Heart left ventricle (tissue), 16 donors: ENCODE results near the gene KLHL29. TPM values are rescaled to one million over a fixed set of nuclear protein-coding genes. Genes with fewer than 3 reads are reported as not detected.

Source experiments
- ATAC-seq, 4 donors: fragments of 200-7000 bp; cut with Tn5 transposase; one replicate each; pipeline ENCODE4 v1.9.1; 2020 to 2022; ENCODE audit warnings: moderate library complexity in 4 of 4, mild to moderate bottlenecking in 3 of 4, moderate number of reproducible peaks in 1 of 4
- DNase-seq, 5 donors: peaks; one replicate each; pipeline ENCODE4 v3.0.0-alpha.2; 2020
- H3K27ac ChIP-seq, 12 donors: fragments of 200-600 bp; sonication (generic) in 4 of 12; one replicate each; pipeline versions ENCODE4 v1.5.0 to v1.8.0; 2016 to 2022; ENCODE audit warnings: mild to moderate bottlenecking in 2 of 12
- H3K27me3 ChIP-seq, 9 donors: fragments of 200-600 bp; sonication (generic) in 2 of 9; one replicate each; pipeline versions ENCODE4 v1.5.1 to v1.8.0; 2016 to 2022; ENCODE audit warnings: mild to moderate bottlenecking in 3 of 9
- H3K36me3 ChIP-seq, 9 donors: fragments of 200-600 bp; sonication (generic) in 2 of 9; one replicate each; pipeline versions ENCODE4 v1.5.0 to v1.8.0; 2018 to 2022; ENCODE audit warnings: mild to moderate bottlenecking in 2 of 9
- H3K4me1 ChIP-seq, 12 donors: fragments of 200-600 bp; sonication (generic) in 4 of 12; one replicate each; pipeline versions ENCODE4 v1.5.0 to v1.8.0; 2016 to 2022; ENCODE audit warnings: mild to moderate bottlenecking in 3 of 12
- H3K4me3 ChIP-seq, 12 donors: fragments of 200-600 bp; sonication (generic) in 4 of 12; one replicate each; pipeline versions ENCODE4 v1.5.0 to v1.8.0; 2017 to 2022; ENCODE audit warnings: mild to moderate bottlenecking in 9 of 12, moderate library complexity in 4 of 12
- H3K9me3 ChIP-seq, 12 donors: fragments of 200-600 bp; sonication (generic) in 4 of 12; one replicate each; pipeline versions ENCODE4 v1.5.0 to v1.8.0; 2016 to 2022; ENCODE audit warnings: mild to moderate bottlenecking in 1 of 12
- CTCF ChIP-seq, 12 donors: fragments of 200-600 bp; sonication (generic) in 4 of 12; IDR thresholded peaks; one replicate each; pipeline versions ENCODE4 v1.5.0 to v1.8.0; 2018 to 2022; ENCODE audit warnings: antibody characterized with exemption in 12 of 12, mild to moderate bottlenecking in 5 of 12
- POLR2A ChIP-seq, 2 donors: fragments of 450-650 bp; IDR thresholded peaks; one replicate each; pipeline ENCODE4 v1.6.1; 2017; ENCODE audit warnings: antibody characterized with exemption in 2 of 2, mild to moderate bottlenecking in 2 of 2, moderate library complexity in 2 of 2
- WGBS, 4 donors: extraction: QIAGEN DNeasy Blood & Tissue Kit in 2 of 4; methylation state at CpG; one replicate each; pipeline versions ENCODE4 v1.1.5 to v1.1.7; 2013 to 2018; 5-methylcytosine and 5-hydroxymethylcytosine counted together
- intact Hi-C, 10 donors: fragments of 100-400 bp; cut with DNase I; formaldehyde crosslinking; loops; one replicate each; pipeline versions ENCODE4 v1.11.1 to v1.14.2; 2022
- polyA plus RNA-seq, 2 donors: library from polyadenylated mRNA; stranded (reverse); fragments of 200-250 nt; gene quantifications; one replicate each; pipeline ENCODE4 v1.2.3, GENCODE V29; 2013
- total RNA-seq, 9 donors: library from RNA; depleted of rRNA in 2 of 9; stranded (reverse); fragments of >200 nt in 2 of 9; fragmentation: NEBNext Ultra II Directional in 3 of 9; extraction: Animal tissue kit (Norgen Biotek cat#: 25700) in 3 of 9; gene quantifications; one replicate each; pipeline versions ENCODE4 v1.1.0 to v1.2.4, GENCODE V29; 2016 to 2023
- donor health status: ischemic (EF 13 %, LVEDD 7.1; RV severe dilation, severe dysfunction).
- donor health status: healthy with polysubstance abuse.
- donor health status: DM: no; HTN: yes; CAD: no.
- donor health status: DM: no; HTN: no; CAD: no.
- donor health status: ischemic (EF 25% LVEDD 6.9; RV normal size, moderate dysfunction).
- donor health status: ischemic (EF 25% LVEDD 5.7; RV mildly dilated, moderate dysfunction).
- donor health status: healthy.
- donor health status: DM: yes; HTN: yes; CAD: no.
- donor health status: ischemic (EF 35%, LVEDD 5.7; RV mildly dilated, moderate dysfunction).
- donor health status: nonischemic (EF 11% LVEDD 7.7; RV severe dilation, severe dysfunction).
- donor health status: DM: yes; HTN: yes; CAD: no.
- donor health status: PGD.
- donor health status: ischemic (EF 29% LVEDD 5.4; RV normal size, mild dysfunction).
- donor health status: nonischemic (EF 23%, LVEDD 6.1; RV moderate dilation, normal function).

Gene KLHL29
- total and polyA plus RNA-seq, 11 donors, result 0.74 to 2.7 (median 1.1) TPM

GRCh38 chr2:23454501-23455120, 69.6 kb downstream of the KLHL29 start:
- DNase-seq (no peak), ATAC-seq (no peak)
- H3K36me3 ChIP-seq, result no peaks in the 10 kb centered on the region
- TF ChIP-seq POLR2A (IDR thresholded peaks at IDR 0.05) (no peak), CTCF (IDR thresholded peaks at IDR 0.05) (no peak)
- no peak overlapping the region for H3K4me3 ChIP-seq
- H3K27ac ChIP-seq, result peak overlapping the region in 1 of 12 donors; percentile 58
- 45 to 56% (median 48%) methylated on average over 11 of the region's 11 CpGs for WGBS, 4 donors
- H3K9me3 ChIP-seq, result no peaks in the 10 kb centered on the region
- intact Hi-C loops, result no loop called here
- H3K27me3 ChIP-seq, result no peaks in the 10 kb centered on the region
- H3K4me1 ChIP-seq, result peaks cover 0 to 29% (median 0%) of the 10 kb centered on the region in 12 donors

GRCh38 chr2:23456396-23456795, 71.4 kb downstream of the KLHL29 start:
- no peak for DNase-seq
- no peak for ATAC-seq
- no peaks in the 10 kb centered on the region for H3K27me3 ChIP-seq
- TF ChIP-seq POLR2A (IDR thresholded peaks at IDR 0.05) (no peak), CTCF (IDR thresholded peaks at IDR 0.05) (no peak)
- intact Hi-C loops, result no loop called here
- WGBS, 4 donors, result 96 to 97% (median 96%) methylated on average over 17 of the region's 17 CpGs
- H3K27ac ChIP-seq, result no peak overlapping the region
- H3K9me3 ChIP-seq, result no peaks in the 10 kb centered on the region
- peaks cover 0 to 22% (median 0%) of the 10 kb centered on the region in 12 donors for H3K4me1 ChIP-seq
- H3K36me3 ChIP-seq, result no peaks in the 10 kb centered on the region
- no peak overlapping the region for H3K4me3 ChIP-seq

- intact Hi-C loops, result no loop called here
- H3K27me3 ChIP-seq, result peaks cover 0 to 4% (median 0%) of the 10 kb centered on the region in 9 donors
- no peak for TF ChIP-seq CTCF (IDR thresholded peaks at IDR 0.05)
- TF ChIP-seq POLR2A (IDR thresholded peaks at IDR 0.05), result no peak
- H3K9me3 ChIP-seq, result no peaks in the 10 kb centered on the region
- ATAC-seq (no peak), DNase-seq (no peak)
- H3K27ac ChIP-seq, result no peak overlapping the region
- H3K4me3 ChIP-seq, result no peak overlapping the region
- H3K4me1 ChIP-seq, result peaks cover 0 to 22% (median 0%) of the 10 kb centered on the region in 12 donors
- WGBS, 4 donors, result 90 to 94% (median 93%) methylated on average over 20 of the region's 20 CpGs
- no peaks in the 10 kb centered on the region for H3K36me3 ChIP-seq
Observed at GRCh38 chr2:23456881-23457760, 72.1 kb downstream of the KLHL29 start.

GRCh38 chr2:23457990-23458682, 73.2 kb downstream of the KLHL29 start:
- DNase-seq (no peak), ATAC-seq (no peak)
- Histone ChIP-seq H3K36me3 (no peaks in the 10 kb centered on the region), H3K27me3 (peaks cover 0 to 6% (median 0%) of the 10 kb centered on the region in 9 donors), H3K4me3 (no peak overlapping the region), H3K27ac (no peak overlapping the region), H3K4me1 (peaks cover 0 to 20% (median 0%) of the 10 kb centered on the region in 12 donors), H3K9me3 (no peaks in the 10 kb centered on the region)
- TF ChIP-seq POLR2A (IDR thresholded peaks at IDR 0.05) (no peak), CTCF (IDR thresholded peaks at IDR 0.05) (no peak)
- intact Hi-C loops, result no loop called here
- WGBS, 4 donors, result 91 to 94% (median 91%) methylated on average over 13 of the region's 13 CpGs
